ENCODE measurements around the gene SLC16A12. TPM values are rescaled to one million over a fixed set of nuclear protein-coding genes. Genes with fewer than 3 reads are reported as not detected.

Gene SLC16A12
- total and polyA plus RNA-seq, 2 of the 8 experiments (the other 6 are each of a cell fraction or from before 2014, with no cell fraction given), result 1.6 to 1.9 TPM

- no peak for TF ChIP-seq MAFK (IDR thresholded peaks at IDR 0.05; ENCODE audit: low read depth, low read length)
- TF ChIP-seq PHF8 (conservative IDR thresholded peaks at IDR 0.05; ENCODE audit: low read depth, low read length), result no peak
- TF ChIP-seq CEBPB (IDR thresholded peaks at IDR 0.05; ENCODE audit: low read depth, low read length), result no peak
- no peak for TF ChIP-seq KDM5A (IDR thresholded peaks at IDR 0.05; ENCODE audit: low read length)
- no peak for TF ChIP-seq SRF (IDR thresholded peaks at IDR 0.05; ENCODE audit: low read depth, low read length)
- TF ChIP-seq TEAD4 (IDR thresholded peaks at IDR 0.05; ENCODE audit: low read depth, low read length), result no peak
- TF ChIP-seq POU5F1 (IDR thresholded peaks at IDR 0.05; ENCODE audit: low read depth, low read length), result no peak
These were observed 64.1 kb downstream of the SLC16A12 start (continued) for GRCh38 chr10:89471110-89471809.

Measured in H1 (cell line).